HG03442 (cell line): ENCODE results near the gene LRRFIP2.
A peak's percentile ranks its signal among the peaks of the same experiment; 100 is the strongest.
"Not testable (repeated sequence)": the region's sequence is repeated elsewhere in the genome, so short reads cannot be mapped to it uniquely, and the experiment has no call there.

ENCODE experiments used
- ATAC-seq: cut with Tn5 transposase; IDR thresholded peaks from one replicate; pipeline ENCODE4 v1.9.1; 2021; ENCODE audit warnings: mild to moderate bottlenecking, moderate library complexity; ENCODE audit not compliant: unreplicated experiment

The LRRFIP2 gene

DNA sequence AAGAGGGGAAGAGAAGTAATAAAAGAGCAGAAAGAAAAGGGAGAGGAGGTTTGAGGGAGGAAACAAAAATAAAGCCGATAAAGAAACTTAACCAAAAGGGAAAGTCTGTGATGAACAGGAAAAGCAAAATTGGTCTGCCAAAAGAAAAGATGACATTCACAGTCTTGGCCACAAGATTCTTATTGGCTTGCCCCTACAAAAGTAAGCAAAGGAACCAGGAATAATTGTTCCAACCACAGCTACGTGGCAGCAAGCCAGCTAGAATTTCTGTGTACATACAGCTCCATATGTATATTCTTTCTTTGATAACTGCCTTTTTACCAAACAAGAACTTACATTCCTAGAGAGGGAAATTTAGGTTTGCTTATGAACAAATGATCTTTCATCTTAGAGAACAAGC is 101.5 kb downstream of the LRRFIP2 start:
- no peak for ATAC-seq

DNA sequence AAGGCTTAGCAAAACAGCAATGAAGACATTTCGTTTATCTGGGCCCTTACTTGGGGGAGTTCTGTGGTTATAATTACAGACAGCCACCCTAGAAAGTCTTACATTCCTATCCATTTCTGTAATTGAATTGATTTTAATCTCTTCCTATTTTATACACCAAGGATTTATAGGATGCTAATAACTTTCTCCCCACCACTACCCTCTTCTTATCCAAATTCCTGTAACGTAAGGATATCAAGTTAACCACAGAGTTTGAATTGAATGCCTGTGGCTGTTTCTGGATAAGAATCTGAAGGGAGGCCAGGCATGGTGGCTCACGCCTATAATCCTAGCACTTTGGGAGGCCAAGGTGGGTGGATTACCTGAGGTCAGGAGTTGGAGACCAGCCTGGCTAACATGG is 102.5 kb downstream of the LRRFIP2 start:
- no peak for ATAC-seq

DNA sequence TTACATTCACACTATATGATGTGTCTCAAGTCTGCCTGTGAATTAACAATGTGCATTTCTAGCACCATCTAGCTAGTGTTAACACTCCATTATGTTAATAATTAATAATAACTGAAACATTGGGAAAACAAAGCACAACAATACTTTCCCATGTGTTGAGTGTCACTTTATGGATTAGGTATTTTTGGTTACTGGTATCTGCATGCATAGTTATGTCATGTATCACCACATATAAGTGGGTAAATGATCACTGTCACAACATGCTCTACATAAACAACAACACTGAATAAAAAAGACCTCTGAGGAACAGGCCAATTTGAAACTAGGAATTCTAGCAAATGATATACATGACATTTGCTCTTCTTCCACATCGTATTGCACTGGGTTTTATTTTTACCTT is 106.4 kb downstream of the LRRFIP2 start:
- no peak for ATAC-seq

DNA sequence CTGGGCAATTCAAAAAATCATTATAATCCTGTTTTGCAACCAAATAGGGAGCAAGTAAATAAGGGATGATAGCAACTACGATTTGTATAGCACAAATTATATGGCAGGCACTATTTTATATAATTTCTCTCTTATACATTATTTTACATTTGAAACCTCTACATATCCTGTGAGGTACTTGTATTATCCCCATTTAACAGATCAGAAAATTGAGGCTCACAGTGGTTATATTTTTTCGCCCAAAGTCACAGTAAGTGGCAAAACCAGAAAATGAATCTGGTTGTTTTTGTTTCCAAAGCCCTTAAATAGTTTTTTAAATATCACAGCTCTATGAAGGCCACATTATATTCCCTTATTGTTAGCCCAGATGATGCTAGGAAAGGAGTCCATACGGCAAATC is 106.8 kb downstream of the LRRFIP2 start:
- ATAC-seq = no peak

DNA sequence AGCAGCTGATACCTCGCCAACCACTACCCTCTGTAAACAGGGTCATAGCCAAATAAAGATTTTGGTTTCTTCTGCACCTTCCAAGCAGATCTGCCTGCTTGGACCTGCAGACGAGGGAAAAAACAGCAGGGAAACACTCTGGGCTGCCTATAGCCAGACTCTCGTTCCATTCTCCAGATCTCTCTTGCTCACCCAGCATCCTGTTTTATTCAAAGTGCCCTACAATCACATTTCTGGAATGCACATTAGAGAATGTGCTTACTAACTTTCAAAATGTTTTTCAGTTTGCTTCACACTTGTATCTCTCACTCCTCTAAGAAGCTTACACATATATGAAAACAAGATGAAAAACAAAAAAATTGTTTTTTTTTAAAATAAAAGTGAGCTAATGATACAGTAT is 109.6 kb downstream of the LRRFIP2 start:
- no peak for ATAC-seq

DNA sequence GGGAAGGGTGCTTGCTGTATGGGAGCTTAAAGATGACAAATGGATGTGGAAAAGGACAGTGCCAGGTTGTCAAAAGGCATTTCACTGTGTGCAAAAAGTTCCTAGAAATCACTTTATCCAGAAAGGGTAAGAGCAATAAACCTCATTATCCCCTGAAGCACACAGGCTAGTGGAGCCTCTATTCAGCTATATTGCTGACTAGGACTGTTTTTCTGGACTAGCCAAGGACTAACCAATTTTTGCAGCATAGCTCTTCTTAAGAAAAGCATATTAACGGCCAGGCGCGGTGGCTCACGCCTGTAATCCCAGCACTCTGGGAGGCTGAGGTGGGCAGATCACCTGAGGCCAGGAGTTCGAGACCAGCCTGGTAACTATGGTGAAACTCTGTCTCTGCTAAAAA is 116.3 kb downstream of the LRRFIP2 start:
- no peak for ATAC-seq

DNA sequence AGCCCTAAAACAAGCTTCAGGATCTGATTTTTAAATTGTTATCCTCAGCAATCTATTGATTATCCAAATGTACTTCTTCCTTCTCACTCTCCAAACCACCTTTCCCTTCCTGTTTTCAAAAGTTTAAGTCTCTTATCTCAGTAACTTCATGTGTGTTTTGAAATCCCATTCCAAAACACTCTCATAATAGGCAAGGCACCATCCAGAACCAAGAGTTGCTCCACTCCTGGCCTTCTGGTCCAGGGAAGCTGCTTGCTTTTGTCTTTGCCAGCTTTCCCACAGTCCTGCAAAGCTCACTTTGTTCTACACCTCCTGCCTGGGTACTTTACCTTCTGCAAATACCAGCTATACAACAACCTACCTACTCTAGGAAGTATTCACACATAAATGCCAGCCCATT is 117.6 kb downstream of the LRRFIP2 start:
- ATAC-seq = no peak

DNA sequence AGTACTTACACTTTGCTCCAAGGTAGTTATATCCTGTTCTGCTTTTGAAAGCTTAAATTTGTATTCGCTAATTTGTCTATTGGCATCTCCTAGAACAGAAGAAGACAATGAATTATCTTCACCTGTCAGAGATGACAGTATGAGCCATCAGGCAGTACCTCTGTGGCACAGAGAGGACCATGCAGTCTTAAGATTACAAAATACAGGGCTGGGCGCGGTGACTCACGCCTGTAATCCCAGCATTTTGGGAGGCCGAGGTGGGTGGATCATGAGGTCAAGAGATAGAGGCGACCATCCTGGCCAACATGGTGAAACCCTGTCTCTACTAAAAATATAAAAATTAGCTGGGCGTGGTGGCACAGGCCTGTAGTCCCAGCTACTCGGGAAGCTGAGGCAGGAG is 119.3 kb downstream of the LRRFIP2 start:
- ATAC-seq = not testable (repeated sequence)

DNA sequence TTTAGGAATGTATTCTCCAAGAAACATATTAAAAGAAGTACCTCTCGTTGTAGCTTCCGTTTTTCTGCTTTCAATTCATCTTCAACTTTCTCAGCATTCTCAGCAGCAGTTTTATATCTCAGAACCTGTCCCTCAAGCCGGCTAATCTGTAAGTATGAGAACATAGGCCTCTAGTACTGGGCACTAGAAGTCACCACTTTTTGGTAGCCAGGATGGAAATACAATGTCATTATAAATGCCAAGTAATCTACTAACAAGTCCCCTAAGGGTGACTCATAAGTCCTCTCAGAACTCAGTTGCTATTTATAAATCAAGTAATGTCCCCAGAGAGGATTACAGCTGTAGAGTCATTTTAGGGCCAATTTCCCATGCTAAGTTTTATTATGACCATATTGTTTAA is 120.0 kb downstream of the LRRFIP2 start:
- ATAC-seq = peak; percentile 95

DNA sequence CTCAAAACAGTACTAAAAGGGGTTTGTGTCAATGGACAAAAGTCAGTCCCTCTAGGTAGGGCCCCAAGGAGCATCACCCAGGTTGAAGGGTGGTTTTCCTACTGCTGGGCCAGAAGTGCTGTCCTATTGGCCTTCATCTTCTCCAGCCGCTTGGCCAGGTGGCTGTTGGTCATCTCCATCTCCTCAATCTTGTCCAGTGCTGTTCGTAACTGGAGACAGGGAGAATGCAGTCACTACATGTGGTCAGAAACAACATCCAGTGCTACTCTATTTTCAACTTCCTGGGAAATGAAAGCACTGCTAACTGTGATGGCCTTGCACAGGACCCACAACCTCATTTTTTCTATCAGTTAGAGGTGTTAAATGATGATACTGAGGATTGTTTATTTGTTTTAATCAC is 120.6 kb downstream of the LRRFIP2 start:
- ATAC-seq = no peak

DNA sequence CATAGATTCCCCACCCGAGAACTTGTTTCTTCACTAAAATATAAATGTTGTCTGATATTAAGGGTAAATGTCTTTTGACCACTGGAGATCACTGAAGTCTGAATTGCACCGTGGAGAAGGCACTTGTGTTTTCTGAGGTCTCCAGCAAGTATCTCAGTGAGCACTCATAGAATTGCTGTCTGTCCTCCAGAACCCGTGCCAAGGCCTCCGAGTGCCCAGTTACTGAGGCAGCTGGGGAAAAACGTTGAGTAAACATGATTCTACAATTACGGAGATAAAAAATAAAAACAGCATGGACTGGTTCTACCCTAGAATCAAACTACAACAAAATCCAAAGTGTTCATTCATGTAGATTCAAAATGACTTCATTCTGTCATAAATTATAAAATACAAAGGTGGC is 121.0 kb downstream of the LRRFIP2 start:
- ATAC-seq = no peak

DNA sequence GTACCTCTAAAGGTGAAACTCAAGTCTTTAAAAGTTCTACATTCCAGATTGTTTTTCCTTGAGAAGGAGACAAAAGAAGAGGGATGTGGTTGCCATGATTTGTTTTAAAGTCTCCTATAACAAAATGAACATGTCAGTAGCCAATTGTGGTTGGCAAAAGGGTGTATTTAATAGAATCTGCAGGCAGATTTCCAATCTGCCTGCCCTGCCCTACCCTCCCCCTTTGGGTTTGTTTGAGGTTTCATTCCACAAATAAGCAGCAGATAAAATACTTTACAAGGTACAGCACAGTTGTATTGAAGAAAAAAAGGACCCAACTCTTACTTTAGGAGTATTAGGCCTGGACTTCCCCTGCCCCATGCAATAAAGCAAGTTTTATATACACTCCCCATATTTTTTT is 121.5 kb downstream of the LRRFIP2 start:
- no peak for ATAC-seq

DNA sequence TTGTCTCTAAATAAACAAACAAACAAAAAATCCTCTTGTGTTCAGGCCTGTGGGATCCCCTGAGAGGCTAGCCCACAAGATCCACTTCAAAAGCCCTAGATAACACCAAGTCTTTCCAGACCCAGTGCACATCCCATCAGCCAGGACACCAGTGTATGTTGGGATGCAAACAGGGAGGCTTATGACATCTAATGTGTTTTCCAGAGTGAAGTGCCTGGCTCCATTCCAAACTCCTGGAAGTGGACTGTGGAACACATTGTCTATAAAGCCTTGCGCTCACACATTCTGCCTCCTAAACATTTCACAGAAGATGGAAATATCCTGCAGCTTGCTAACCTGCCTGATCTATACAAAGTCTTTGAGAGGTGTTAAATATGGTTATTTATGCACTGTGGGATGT is 124.1 kb downstream of the LRRFIP2 start:
- no peak for ATAC-seq

DNA sequence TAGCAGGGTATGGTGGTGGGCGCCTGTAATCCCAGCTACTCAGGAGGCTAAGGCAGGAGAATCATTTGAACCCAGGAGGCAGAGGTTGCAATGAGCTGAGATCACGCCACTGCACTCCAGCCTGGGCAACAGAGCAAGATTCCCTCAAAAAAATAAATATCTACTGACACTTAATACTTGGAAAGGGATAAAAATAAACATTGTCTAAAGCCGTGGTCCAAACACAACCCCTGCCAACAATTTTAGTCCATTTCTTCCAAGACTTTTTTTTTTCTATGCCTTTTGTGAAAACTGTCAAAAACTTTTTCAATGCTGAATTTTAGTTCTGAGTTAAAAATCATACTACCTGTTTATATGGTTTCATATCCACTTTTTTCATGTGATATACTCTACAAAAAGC is 131.7 kb downstream of the LRRFIP2 start:
- not testable (repeated sequence) for ATAC-seq

DNA sequence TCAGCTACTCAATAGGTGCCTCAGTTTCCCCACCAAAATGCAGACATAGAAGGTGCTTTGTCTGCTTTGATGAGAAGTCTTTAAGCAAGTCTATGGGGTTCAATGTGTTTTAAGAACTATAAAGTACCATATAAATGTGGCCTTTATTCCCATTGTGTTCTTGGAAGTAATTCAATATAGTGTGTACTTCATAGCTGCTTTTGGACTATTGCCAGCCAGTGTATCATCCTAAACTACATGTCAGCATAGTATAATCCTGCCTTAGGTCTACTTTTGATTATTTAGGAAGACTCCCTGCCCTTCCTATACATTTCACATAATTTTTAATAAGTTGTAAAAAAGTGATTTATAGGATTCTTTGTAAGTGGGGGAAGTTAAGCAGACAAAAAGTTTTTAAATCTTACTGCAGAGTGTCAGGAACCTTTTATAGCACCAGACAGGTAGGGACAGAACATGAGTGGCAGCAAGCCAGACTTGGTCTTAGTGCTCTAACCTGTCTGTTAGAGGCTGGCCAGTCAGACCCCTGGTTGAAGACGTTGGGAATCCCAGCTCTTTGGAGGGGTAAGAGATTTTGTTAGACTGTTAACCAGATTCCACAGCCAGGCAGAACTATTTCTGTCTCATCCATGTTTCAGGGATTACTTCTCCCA is 132.7 kb downstream of the LRRFIP2 start:
- no peak for ATAC-seq

DNA sequence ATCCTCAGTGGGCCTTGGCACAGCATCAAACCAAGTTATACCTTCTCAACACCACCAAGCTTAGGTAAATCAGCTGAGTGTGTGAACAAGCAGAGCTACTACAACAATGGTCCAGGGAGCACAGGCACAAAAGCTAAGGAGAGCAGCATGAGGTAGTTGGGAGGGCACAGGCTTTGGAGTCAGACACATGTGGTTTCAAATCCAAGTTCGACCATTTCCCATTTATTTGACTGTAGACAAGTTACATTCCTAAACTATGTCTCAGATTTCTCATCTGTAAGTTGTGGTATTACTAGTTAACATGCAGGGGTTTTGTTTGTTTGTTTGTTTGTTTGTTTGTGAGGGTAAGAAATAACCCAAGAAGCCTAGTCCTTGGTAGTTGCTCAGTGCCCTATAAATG is 134.2 kb downstream of the LRRFIP2 start:
- ATAC-seq = no peak

DNA sequence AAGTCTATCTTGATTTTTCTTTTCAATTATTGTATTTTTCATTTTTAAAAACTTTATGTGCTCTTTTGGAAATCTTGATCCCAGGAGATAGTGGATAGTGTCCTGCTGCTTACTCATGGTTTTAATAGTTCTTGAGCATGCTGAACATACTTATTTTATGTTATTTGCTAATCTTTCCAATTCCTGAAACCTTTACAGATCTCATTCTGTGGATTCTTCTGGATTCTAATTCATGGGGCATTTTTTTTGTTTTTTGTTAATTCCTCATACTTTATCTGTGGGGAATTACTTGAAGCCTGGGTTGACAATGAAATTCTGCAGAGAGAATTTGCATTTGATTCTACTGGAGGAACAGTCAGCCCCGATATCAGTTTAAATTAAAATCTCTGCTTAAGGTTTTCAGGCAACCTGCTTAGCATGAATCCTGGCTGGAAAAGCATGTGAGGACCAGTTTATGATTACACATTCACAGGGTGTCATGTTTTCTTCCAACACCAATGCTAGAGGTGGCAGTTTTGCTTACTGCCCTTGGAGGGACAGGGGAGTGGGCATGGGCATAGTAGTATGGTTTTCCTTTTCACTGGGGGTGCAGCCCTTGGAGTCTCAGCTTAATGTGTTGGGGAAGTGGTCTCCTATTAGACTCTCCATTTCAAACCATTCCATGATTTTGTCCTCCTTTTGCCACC is 135.1 kb downstream of the LRRFIP2 start:
- no peak for ATAC-seq

DNA sequence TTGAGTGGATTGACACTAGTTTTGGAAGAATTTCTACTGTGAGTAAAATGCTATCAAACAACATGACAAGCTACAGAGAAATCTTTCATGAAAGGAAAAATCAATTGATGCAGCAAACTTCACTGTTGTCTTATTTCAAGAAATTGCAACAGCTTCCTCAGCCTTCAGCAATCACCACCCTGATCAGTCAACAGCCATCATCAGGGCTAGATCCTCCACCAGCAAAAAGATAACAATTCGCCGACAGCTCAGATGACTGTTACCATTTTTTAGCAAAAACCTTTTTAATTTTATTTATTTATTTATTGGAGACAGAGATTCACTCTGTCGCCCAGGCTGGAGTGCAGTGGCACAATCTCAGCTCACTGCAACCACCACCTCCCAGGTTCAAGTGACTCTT is 137.0 kb downstream of the LRRFIP2 start:
- ATAC-seq = no peak

DNA sequence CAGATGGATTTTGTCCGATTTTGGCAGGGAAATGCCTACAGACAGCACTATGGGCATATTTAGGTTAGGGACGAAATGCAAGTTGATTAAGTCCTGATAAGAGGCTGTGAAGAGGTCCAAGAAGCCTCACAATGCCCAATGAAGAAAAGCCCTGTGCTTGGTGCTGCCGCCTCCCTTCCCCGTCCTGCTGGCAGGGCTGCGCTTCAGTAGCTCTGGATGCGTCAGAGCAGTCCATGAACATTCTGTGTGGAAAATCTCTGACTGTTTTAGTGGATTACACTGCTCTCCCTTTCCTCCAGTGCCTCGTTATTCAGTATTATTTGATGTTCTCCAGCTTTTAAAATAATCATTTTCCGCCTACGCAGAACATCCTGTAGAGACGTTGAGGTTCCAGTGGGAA is 141.4 kb downstream of the LRRFIP2 start:
- ATAC-seq = no peak

DNA sequence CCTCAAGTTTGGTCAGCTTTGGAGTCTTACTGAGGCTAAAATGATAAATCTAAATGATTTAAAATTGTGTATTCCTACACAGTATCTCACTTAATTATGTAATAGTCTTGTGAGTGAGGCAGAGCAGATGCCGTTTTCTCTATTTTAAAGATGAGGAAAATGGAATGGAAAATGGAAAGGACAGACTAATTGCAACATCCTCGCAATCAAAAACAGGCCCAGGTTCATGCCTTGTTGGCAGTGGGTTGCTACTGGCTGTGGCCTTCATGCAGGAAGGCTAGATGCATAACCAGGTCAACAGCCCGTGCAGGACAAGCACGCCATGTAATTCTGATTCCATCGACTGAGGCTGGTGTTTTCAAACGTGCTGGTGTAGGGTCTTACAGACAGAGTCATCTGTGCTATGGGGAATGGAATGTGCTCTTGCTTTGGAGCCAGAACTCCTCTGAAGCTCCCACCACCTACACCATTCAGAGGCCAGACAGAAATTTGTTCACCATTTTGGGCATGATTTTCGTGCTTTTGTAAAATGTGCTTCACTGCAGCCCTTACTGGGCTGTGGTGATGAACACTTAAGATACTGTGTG is 143.2 kb downstream of the LRRFIP2 start:
- no peak for ATAC-seq

DNA sequence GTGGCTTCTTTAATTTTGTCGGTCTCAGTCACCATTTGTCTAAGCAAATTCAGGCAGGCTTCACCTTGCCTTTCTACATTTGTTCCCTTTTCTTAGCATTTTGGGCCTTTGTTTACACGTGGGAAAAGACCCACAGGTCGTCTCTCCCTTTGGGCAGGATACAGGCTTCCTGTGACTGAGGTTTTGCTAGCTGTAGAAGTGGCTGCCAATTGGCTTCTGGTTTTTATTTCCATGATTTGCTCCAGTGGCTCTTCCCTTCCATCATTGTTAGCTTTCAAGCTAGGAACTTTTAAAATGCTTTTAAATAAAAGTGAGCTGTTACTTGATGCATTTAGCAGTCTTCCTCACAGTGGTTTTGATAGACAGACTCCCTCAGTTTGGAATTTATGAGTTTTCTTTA is 143.8 kb downstream of the LRRFIP2 start:
- ATAC-seq = no peak

DNA sequence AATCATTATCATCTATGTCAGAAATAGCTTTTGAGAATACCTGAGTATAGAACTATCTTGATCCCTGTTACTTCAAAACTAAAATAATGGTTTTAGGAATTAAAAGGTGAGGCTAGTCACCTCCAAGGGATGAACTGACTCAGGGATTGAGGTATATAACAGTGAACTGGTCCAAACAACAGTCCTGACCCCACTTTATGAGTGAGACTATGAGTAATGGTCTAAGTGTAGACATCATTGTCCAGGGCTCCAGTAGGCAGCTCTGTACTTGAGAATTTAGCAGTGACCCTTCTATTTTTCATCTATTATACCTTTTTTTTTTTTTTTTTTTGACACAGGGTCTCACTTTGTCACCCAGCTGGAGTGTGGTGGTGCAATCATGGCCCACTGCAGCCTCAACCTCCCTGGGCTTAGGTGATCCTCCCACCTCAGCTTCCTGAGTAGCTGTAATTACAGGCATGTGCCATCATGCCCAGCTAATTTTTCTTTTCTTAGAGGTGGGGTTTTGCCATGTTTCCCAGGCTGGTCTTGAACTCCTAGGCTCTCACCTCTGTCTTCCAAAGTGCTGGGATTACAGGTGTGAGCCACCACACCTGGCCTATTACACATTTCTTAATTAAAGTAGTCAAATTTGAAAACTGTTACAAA is 144.7 kb downstream of the LRRFIP2 start:
- no peak for ATAC-seq
